GM18858 (cell line): Measurements from ENCODE around the gene LRTM2.

ENCODE experiments used
- ATAC-seq: cut with Tn5 transposase; IDR thresholded peaks from one replicate; pipeline ENCODE4 v1.9.1; 2021; ENCODE audit not compliant: unreplicated experiment

Gene LRTM2

GRCh38 chr12:1864456-1864855 is 44.1 kb downstream of the LRTM2 start:
- ATAC-seq = no peak

- ATAC-seq = no peak
Measured at GRCh38 chr12:1864867-1865266, 44.5 kb downstream of the LRTM2 start.

GRCh38 chr12:1865284-1865866 is 45.0 kb downstream of the LRTM2 start:
- ATAC-seq = no peak

GRCh38 chr12:1869145-1869544 is 48.8 kb downstream of the LRTM2 start:
- ATAC-seq = no peak

- no peak for ATAC-seq
Measured at GRCh38 chr12:1870086-1870485, 49.7 kb downstream of the LRTM2 start.

- no peak for ATAC-seq
Measured at GRCh38 chr12:1870998-1871917, 50.9 kb downstream of the LRTM2 start.

- no peak for ATAC-seq
Measured at GRCh38 chr12:1872001-1872400, 51.6 kb downstream of the LRTM2 start.

- ATAC-seq = no peak
Measured at GRCh38 chr12:1872448-1872847, 52.1 kb downstream of the LRTM2 start.

- ATAC-seq = no peak
Measured at GRCh38 chr12:1873531-1874510, 53.5 kb downstream of the LRTM2 start.

GRCh38 chr12:1875608-1876007 is 55.2 kb downstream of the LRTM2 start:
- no peak for ATAC-seq

GRCh38 chr12:1876086-1876485 is 55.7 kb downstream of the LRTM2 start:
- no peak for ATAC-seq

- ATAC-seq = no peak
Measured at GRCh38 chr12:1877169-1877878, 57.0 kb downstream of the LRTM2 start.

- ATAC-seq = no peak
Measured at GRCh38 chr12:1878214-1878613, 57.8 kb downstream of the LRTM2 start.

- no peak for ATAC-seq
Measured at GRCh38 chr12:1878695-1879094, 58.3 kb downstream of the LRTM2 start.

- ATAC-seq = no peak
Measured at GRCh38 chr12:1879633-1880032, 59.3 kb downstream of the LRTM2 start.

GRCh38 chr12:1880153-1880845 is 59.9 kb downstream of the LRTM2 start:
- ATAC-seq = no peak

GRCh38 chr12:1880876-1881275 is 60.5 kb downstream of the LRTM2 start:
- ATAC-seq = no peak

GRCh38 chr12:1881301-1881700 is 60.9 kb downstream of the LRTM2 start:
- no peak for ATAC-seq

GRCh38 chr12:1881936-1882335 is 61.6 kb downstream of the LRTM2 start:
- no peak for ATAC-seq

- no peak for ATAC-seq
Measured at GRCh38 chr12:1882405-1882804, 62.0 kb downstream of the LRTM2 start.
